Activated CD4-positive, alpha-beta T cell treated with anti-CD3 and anti-CD28 coated beads, Interleukin-2, amount 10 ng/mL, durations not matched to agents 7 days and 5 days (primary cell): ENCODE data around the gene P2RX3. TPM values are rescaled to one million over a fixed set of nuclear protein-coding genes. Genes with fewer than 3 reads are reported as not detected.
A peak's percentile ranks its signal among the peaks of the same experiment; 100 is the strongest.

Source experiments
- CTCF ChIA-PET: fragments of 350-600 bp; sonication (Branson Sonifier 250); formaldehyde crosslinking; loops from one replicate; lab custom pipeline; 2021; ENCODE audit warnings: antibody characterized with exemption; lab: Charles Lee
- POLR2A ChIA-PET: fragments of 350-600 bp; sonication (Branson Sonifier 250); formaldehyde crosslinking; loops from one replicate; lab custom pipeline; 2021; ENCODE audit warnings: antibody characterized with exemption; lab: Charles Lee
- DNase-seq: peaks from one replicate; pipeline ENCODE4 v3.0.0-alpha.2; 2020
- H3K27ac Mint-ChIP-seq: one replicate; pipeline ENCODE4 v1.8.0; 2021; ENCODE audit warnings: mild to moderate bottlenecking, moderate library complexity, mixed read lengths
- H3K27me3 Mint-ChIP-seq: one replicate; pipeline ENCODE4 v1.8.0; 2021; ENCODE audit warnings: mixed read lengths
- H3K36me3 Mint-ChIP-seq: one replicate; pipeline ENCODE4 v1.8.0; 2021; ENCODE audit warnings: low read depth, mixed read lengths
- H3K4me1 Mint-ChIP-seq: one replicate; pipeline ENCODE4 v1.8.0; 2021; ENCODE audit warnings: mixed read lengths
- H3K4me3 Mint-ChIP-seq: one replicate; pipeline ENCODE4 v1.8.0; 2021; ENCODE audit warnings: mild to moderate bottlenecking, moderate library complexity, mixed read lengths
- H3K9me3 Mint-ChIP-seq: one replicate; pipeline ENCODE4 v1.8.0; 2021; ENCODE audit warnings: mixed read lengths
- total RNA-seq, 2 experiments: library from RNA; stranded (reverse); gene quantifications; one replicate each; pipeline ENCODE4 v1.2.3, GENCODE V29; 2021

Gene P2RX3
- total RNA-seq, 2 experiments from 2014 or later, result not detected

DNA sequence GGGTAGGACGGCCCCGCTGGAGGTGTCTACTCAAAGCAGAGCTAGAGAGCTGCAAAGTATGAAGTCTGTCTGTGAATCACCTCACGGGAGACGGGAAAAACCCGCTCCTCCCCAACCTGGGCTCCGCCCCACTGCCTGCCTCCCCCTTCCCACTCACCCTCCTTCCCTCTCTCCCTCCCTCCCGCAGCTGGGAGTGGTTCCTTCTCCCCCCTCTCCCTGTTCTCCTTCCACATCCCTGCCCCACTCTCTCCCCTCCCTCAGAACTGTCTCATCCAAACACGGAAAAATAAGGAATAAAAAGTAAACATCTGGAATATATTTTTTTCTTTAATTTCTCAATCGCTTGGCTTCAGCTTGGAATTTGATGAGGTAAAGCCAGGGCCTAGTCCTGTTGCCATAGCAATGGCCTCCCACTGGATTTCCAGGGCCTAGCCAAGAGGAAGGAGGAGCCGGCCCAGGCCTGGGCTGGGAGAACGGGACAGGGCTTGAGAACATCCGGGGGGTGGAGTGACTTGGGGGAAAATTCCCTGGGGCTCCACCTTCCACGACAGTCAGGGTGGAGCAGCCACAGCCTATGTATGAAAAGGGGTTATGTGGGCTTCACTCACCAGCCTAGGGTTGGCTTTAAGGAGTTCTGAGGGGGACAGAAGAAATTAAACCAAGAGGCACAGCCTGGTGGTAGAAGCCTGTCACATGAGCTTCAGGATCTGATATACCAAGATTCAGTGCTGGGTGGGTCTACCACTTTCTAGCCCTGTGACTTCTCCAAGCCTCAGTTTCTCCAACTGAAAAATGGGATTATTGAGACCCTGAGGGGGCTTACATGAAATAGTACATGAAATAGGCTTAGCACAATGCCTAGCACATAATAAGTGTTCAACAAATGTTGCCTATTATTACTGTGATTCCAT is 15.6 kb upstream of the P2RX3 start:
- H3K27me3 Mint-ChIP-seq, result no peaks in the 10 kb centered on the region
- H3K4me1 Mint-ChIP-seq, result peaks cover 44% of the 10 kb centered on the region
- peaks cover 24% of the 10 kb centered on the region for H3K36me3 Mint-ChIP-seq
- peak overlapping the region; percentile 76 for H3K4me3 Mint-ChIP-seq
- CTCF ChIA-PET, result interaction anchor here (0.7 to 3.0 kb wide), 4 partner anchors 9 to 21 kb away, joined by 4 to 10 read pairs (median 6); partner anchors contain the start of gene SSRP1
- H3K9me3 Mint-ChIP-seq, result no peaks in the 10 kb centered on the region
- no peak for DNase-seq
- no peak overlapping the region for H3K27ac Mint-ChIP-seq
- POLR2A ChIA-PET, result no interaction called here

DNA sequence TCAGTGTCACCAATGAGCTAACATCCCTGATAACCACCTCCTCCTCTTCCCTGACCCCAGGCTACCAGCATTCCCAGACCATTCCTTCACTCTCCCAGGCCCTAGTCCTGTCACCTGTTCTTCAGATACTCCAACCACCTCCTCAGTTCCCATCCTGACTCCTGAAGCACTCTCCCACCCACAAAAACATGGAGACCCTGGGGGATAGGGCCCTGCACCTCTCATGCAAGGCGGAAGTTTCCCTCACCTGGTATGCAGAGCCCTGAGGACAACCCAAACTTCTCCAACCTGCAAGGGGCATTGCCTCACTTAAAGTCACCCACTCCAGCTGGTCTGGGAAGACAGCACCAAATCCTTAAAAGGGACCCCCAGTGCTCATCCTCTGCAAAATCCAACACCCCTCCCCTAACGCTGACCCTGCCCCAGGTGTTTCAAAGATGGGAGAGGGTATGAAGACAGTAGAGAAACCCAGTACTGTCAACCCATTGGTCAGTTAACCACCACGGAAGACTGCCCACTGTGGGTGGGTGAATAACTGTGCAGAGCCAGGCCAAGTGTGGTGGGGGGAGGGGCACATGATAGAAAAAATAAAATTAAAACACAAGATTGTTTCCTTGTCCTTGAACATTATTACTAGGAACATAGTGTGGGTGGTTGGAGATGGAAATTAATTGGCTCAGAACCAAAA is 14.8 kb upstream of the P2RX3 start:
- Mint-ChIP-seq H3K4me1 (peaks cover 46% of the 10 kb centered on the region), H3K9me3 (no peaks in the 10 kb centered on the region), H3K36me3 (peaks cover 31% of the 10 kb centered on the region), H3K4me3 (peak overlapping the region; percentile 76), H3K27ac (peak overlapping the region; percentile 89), H3K27me3 (no peaks in the 10 kb centered on the region)
- CTCF ChIA-PET, result interaction anchor here (1.1 to 3.0 kb wide), 3 partner anchors 9 to 12 kb away, joined by 3 to 10 read pairs (median 7); no protein-coding TSS in a partner anchor
- DNase-seq, result no peak
- POLR2A ChIA-PET, result no interaction called here

DNA sequence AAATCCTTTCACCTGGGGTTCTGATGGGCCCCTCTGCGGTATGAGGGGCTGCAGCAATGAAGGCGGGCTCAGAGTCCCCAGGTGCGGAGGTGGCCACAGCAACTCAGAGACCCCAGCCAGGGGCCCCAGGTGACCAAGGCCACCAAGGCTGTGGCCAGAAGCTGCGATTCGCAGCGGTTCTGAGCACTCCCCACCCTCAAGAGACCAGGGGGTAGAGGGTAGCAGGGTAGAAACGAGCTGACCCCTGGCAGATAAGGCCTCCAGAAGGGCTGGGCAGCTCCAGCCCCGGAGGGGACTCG is 14.3 kb upstream of the P2RX3 start:
- H3K4me3 Mint-ChIP-seq, result peak overlapping the region; percentile 76
- CTCF ChIA-PET, result interaction anchor here (1.1 to 2.2 kb wide), 2 partner anchors 10 to 12 kb away, joined by 3 to 7 read pairs; no protein-coding TSS in a partner anchor
- POLR2A ChIA-PET, result no interaction called here
- no peaks in the 10 kb centered on the region for H3K9me3 Mint-ChIP-seq
- H3K36me3 Mint-ChIP-seq, result peaks cover 35% of the 10 kb centered on the region
- H3K27ac Mint-ChIP-seq, result peak overlapping the region; percentile 89
- no peaks in the 10 kb centered on the region for H3K27me3 Mint-ChIP-seq
- no peak for DNase-seq
- peaks cover 48% of the 10 kb centered on the region for H3K4me1 Mint-ChIP-seq

GRCh38 chr11:57324154-57324885 is 13.8 kb upstream of the P2RX3 start:
- Mint-ChIP-seq H3K9me3 (no peaks in the 10 kb centered on the region), H3K4me1 (peaks cover 50% of the 10 kb centered on the region), H3K27me3 (no peaks in the 10 kb centered on the region), H3K27ac (peak overlapping the region; percentile 89), H3K36me3 (peaks cover 37% of the 10 kb centered on the region), H3K4me3 (peak overlapping the region; percentile 82)
- ChIA-PET CTCF (interaction anchor here (0.9 to 2.2 kb wide), 4 partner anchors 10 to 16 kb away, joined by 3 to 7 read pairs (median 3); partner anchors contain the start of gene SSRP1), POLR2A (no interaction called here)
- peak; percentile 16 for DNase-seq

- Mint-ChIP-seq H3K27ac (peak within 1 kb of the TSS; percentile 94), H3K27me3 (no peaks in the 10 kb centered on the region), H3K36me3 (peaks cover 45% of the 10 kb centered on the region), H3K4me1 (peaks cover 54% of the 10 kb centered on the region), H3K9me3 (no peaks in the 10 kb centered on the region), H3K4me3 (peak within 1 kb of the TSS; percentile 82)
- POLR2A ChIA-PET, result interaction anchor here (0.8 to 1.1 kb wide), 2 partner anchors 11 to 13 kb away, joined by 3 to 11 read pairs; partner anchors contain the start of gene SSRP1
- CTCF ChIA-PET, result interaction anchor here (0.6 to 1.7 kb wide), 5 partner anchors 10 to 1459 kb away, joined by 3 to 4 read pairs (median 3); partner anchors contain the start of gene SSRP1
- peak; percentile 90 for DNase-seq
Observed at GRCh38 chr11:57324886-57325734, 13.0 kb upstream of the P2RX3 start, which contains the start of gene TNKS1BP1. Gene TNKS1BP1, minus strand, starts transcription at chr11:57324952. Its CDS starts 3,067 bp downstream, at chr11:57321885.

DNA sequence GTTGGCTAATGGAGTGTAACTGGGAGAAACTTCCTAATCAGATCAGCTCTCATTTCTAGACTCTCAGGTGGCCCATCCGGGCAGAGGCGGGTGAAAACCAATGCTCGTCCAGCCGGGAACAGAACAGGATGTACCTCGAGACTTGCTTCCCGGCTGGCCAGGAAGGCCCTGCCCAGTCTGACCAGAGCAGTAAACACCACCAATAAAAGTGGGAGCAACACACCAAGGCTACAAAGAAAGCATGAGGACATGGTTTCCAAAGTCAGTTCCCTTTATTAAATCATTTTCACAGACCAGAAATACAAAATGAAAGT is 12.5 kb upstream of the P2RX3 start:
- DNase-seq, result no peak
- no peaks in the 10 kb centered on the region for H3K9me3 Mint-ChIP-seq
- H3K36me3 Mint-ChIP-seq, result peaks cover 51% of the 10 kb centered on the region
- H3K27me3 Mint-ChIP-seq, result no peaks in the 10 kb centered on the region
- H3K4me3 Mint-ChIP-seq, result peak overlapping the region; percentile 82
- peak overlapping the region; percentile 94 for H3K27ac Mint-ChIP-seq
- CTCF ChIA-PET, result interaction anchor here (0.6 to 1.7 kb wide), 5 partner anchors 9 to 1460 kb away, joined by 3 to 8 read pairs (median 3); partner anchors contain the start of gene SSRP1
- H3K4me1 Mint-ChIP-seq, result peaks cover 57% of the 10 kb centered on the region
- POLR2A ChIA-PET, result interaction anchor here (0.8 to 1.1 kb wide), 2 partner anchors 10 to 14 kb away, joined by 3 to 11 read pairs; partner anchors contain the start of gene SSRP1

DNA sequence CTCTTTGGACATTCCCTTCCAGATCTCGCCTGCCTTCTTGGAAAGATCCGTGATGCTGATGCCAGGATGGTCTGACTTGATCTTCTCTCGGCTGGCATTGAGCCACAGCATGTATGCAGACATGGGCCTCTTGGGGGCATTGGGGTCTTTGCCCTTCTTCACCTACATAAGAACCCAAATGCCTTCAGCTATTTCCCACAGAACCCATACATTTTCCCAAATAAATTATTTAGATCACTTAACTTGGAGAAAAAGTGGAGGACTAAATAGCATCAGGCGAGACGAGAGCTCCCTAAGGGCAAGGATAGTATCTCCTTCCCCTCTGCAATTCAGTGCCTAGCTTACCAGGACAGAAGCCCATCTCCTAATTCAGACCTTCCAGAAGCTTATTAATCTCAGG is 10.4 kb upstream of the P2RX3 start:
- ChIA-PET POLR2A (no interaction called here), CTCF (interaction anchor here (1.6 kb wide), 1 partner anchor 16 kb away, joined by 4 read pairs; no protein-coding TSS in a partner anchor)
- Mint-ChIP-seq H3K9me3 (no peaks in the 10 kb centered on the region), H3K27ac (no peak overlapping the region), H3K4me1 (peaks cover 58% of the 10 kb centered on the region), H3K27me3 (no peaks in the 10 kb centered on the region), H3K4me3 (no peak overlapping the region), H3K36me3 (peaks cover 68% of the 10 kb centered on the region)
- no peak for DNase-seq

DNA sequence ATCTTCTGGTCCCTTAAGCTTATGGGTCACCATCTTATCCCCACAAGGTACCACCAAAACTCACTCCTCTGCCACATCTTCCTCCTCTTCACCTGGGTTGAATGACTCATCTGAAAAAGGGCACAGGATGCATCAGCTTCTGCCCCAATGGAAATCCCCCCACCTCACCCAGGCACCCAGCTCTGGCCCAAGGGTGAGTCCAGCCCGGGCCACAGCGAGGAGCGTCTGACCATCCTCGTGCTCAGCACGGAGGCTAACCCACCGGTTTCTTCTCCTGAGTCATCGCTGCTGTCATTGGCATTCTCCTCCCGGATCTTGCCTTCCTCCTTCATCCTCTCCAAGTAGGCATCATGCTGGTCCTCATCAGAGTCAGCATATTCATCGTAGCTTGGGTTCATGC is 8.1 kb upstream of the P2RX3 start:
- Mint-ChIP-seq H3K27me3 (no peaks in the 10 kb centered on the region), H3K9me3 (no peaks in the 10 kb centered on the region), H3K36me3 (peaks cover 86% of the 10 kb centered on the region), H3K27ac (no peak overlapping the region), H3K4me3 (no peak overlapping the region), H3K4me1 (peaks cover 73% of the 10 kb centered on the region)
- DNase-seq, result no peak
- ChIA-PET POLR2A (no interaction called here), CTCF (no interaction called here)

DNA sequence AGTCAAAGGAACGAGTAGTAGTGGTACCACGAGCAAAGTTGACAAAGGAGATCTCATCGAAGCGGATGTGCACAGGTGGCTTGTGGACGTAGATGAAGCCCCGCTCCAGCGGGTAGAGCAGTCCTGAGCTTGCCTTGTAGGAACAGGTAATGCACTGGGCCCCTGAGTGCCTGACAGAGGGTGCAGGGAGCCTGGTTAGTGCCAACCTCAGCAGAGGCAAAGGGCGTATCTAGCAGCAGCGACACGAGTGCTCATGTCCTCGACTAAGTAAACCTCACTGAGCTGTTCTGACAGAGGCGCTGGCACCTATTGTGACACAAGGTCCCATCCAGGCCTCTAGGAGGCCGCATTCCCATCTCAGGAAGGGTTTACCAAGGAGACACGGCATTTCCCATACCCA is 6.4 kb upstream of the P2RX3 start:
- Mint-ChIP-seq H3K36me3 (peaks cover 74% of the 10 kb centered on the region), H3K9me3 (no peaks in the 10 kb centered on the region), H3K4me3 (no peak overlapping the region), H3K4me1 (peaks cover 67% of the 10 kb centered on the region), H3K27me3 (no peaks in the 10 kb centered on the region), H3K27ac (no peak overlapping the region)
- POLR2A ChIA-PET, result no interaction called here
- CTCF ChIA-PET, result no interaction called here
- DNase-seq, result no peak

DNA sequence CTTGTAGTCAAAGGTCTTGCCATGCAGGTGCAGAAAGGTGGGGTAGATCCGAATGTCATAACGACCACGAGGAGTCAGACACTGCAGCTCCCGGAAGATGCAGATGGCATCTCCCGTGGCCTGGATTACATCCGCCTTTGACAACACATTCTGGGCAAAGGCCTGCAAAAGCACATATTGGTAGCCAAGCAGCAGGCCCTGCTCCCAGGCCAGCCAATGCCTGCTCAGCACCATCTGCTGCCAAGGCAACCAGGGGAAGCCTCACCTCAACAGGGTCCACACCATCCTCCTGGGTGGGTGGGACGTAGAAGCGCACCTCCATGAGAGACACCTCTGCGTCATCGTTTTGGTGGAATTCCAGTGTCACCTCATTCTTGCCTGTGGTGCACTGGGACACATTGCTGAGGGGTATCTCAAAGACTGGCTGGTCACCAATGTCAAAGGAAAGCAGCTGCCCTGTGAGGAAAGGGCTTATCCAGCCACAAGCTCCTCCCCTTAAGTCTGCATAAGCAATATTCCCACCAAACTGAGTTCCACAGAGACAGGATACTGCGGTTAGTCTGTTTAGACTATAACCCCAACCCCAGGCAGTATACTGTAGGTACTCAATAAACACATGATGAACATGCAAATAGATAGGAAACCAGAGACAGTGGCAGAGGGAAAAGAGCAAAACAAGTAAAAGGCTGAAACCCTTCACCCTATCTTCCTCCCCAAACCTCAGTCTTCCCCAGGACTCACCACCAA is 5.3 kb upstream of the P2RX3 start:
- Mint-ChIP-seq H3K4me3 (no peak overlapping the region), H3K27ac (no peak overlapping the region), H3K9me3 (no peaks in the 10 kb centered on the region), H3K36me3 (peaks cover 63% of the 10 kb centered on the region), H3K27me3 (no peaks in the 10 kb centered on the region), H3K4me1 (peaks cover 56% of the 10 kb centered on the region)
- CTCF ChIA-PET, result interaction anchor here (0.9 kb wide), 1 partner anchor 15 kb away, joined by 3 read pairs; no protein-coding TSS in a partner anchor
- POLR2A ChIA-PET, result no interaction called here
- DNase-seq, result no peak

DNA sequence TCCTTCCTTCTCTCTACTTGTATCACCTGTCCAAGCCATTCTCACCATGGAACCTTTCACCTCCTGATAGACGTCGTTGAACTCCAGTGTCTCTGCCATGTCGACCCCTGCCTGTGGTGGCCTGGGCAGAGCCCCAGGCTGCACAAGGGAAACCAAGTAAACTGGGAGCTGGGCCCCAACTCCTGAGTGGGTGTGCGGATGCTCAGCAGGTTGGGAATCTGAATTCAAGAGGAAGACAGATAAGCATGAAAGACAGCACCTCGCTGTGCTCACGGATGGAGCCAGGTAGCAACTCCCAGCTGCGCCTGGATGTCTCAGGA is 3.2 kb upstream of the P2RX3 start:
- Mint-ChIP-seq H3K9me3 (no peaks in the 10 kb centered on the region), H3K27ac (peak overlapping the region; percentile 98), H3K27me3 (peaks cover 5% of the 10 kb centered on the region), H3K4me1 (peaks cover 50% of the 10 kb centered on the region), H3K36me3 (peaks cover 44% of the 10 kb centered on the region), H3K4me3 (peak overlapping the region; percentile 89)
- POLR2A ChIA-PET, result no interaction called here
- no peak for DNase-seq
- CTCF ChIA-PET, result interaction anchor here (1.2 to 1.9 kb wide), 5 partner anchors 9 to 158 kb away, joined by 3 to 8 read pairs (median 6); partner anchors contain the start of gene TNKS1BP1
